Subcutaneous adipose tissue (tissue), 4 donors: ENCODE measurements around the gene PDK2. TPM values are rescaled to one million over a fixed set of nuclear protein-coding genes. Genes with fewer than 3 reads are reported as not detected.

Experiments
- CTCF ChIP-seq: fragments of 450-650 bp; IDR thresholded peaks from one replicate; pipeline ENCODE4 v1.5.1; 2016; ENCODE audit warnings: low read depth, mild to moderate bottlenecking, control low read depth, antibody characterized with exemption, moderate library complexity
- total RNA-seq, 4 donors: library from RNA; depleted of rRNA; stranded (reverse); fragments of >200 nt; gene quantifications; one replicate each; pipeline ENCODE4 v1.1.0, GENCODE V29; 2016

Gene PDK2
- total RNA-seq, 4 donors from 2014 or later, result 37.4 to 157 (median 43.1) TPM

- TF ChIP-seq CTCF, result no peak
Observed at GRCh38 chr17:50102164-50102991, 7.2 kb downstream of the PDK2 start.

GRCh38 chr17:50103252-50103651 is 8.1 kb downstream of the PDK2 start:
- TF ChIP-seq CTCF, result no peak

- TF ChIP-seq CTCF, result no peak
Observed at GRCh38 chr17:50103941-50104340, 8.8 kb downstream of the PDK2 start.

- no peak for TF ChIP-seq CTCF
Observed at GRCh38 chr17:50105811-50106210, 10.7 kb downstream of the PDK2 start.

- no peak for TF ChIP-seq CTCF
Observed at GRCh38 chr17:50106393-50107131, 11.4 kb downstream of the PDK2 start.

GRCh38 chr17:50107790-50108414 is 12.8 kb downstream of the PDK2 start:
- TF ChIP-seq CTCF, result no peak

GRCh38 chr17:50108556-50108955 is 13.4 kb downstream of the PDK2 start:
- TF ChIP-seq CTCF, result no peak
